KMS-11 (cell line): Measurements from ENCODE around the gene ACBD5.
A peak's percentile ranks its signal among the peaks of the same experiment; 100 is the strongest.

Experiments
- H2AFZ ChIP-seq: fragments of 200-600 bp; sonication (generic); 2 replicates; pipeline ENCODE4 v1.6.1; 2016; ENCODE audit warnings: antibody characterized with exemption, mixed run types, low read depth
- H3K27ac ChIP-seq: fragments of 200-600 bp; sonication (generic); 2 replicates; pipeline ENCODE4 v1.6.1; 2016; ENCODE audit warnings: mild to moderate bottlenecking, mixed run types
- H3K27me3 ChIP-seq: fragments of 200-600 bp; sonication (generic); 2 replicates; pipeline ENCODE4 v1.6.1; 2017; ENCODE audit warnings: mild to moderate bottlenecking, low read depth, mixed run types, moderate library complexity; ENCODE audit not compliant: insufficient read depth
- H3K36me3 ChIP-seq: fragments of 200-600 bp; sonication (generic); 2 replicates; pipeline ENCODE4 v1.6.1; 2017; ENCODE audit warnings: mild to moderate bottlenecking, mixed run types; ENCODE audit not compliant: insufficient read depth
- H3K4me1 ChIP-seq: fragments of 200-600 bp; sonication (generic); 2 replicates; pipeline ENCODE4 v1.6.1; 2016; ENCODE audit warnings: mild to moderate bottlenecking, low read depth, mixed run types; ENCODE audit not compliant: poor library complexity, severe bottlenecking
- H3K4me2 ChIP-seq: fragments of 200-600 bp; sonication (generic); 2 replicates; pipeline ENCODE4 v1.7.0; 2016; ENCODE audit warnings: mild to moderate bottlenecking, mixed run types
- H3K4me3 ChIP-seq: fragments of 200-600 bp; sonication (generic); IDR thresholded peaks from 2 replicates; pipeline ENCODE4 v1.6.1; 2017; ENCODE audit warnings: low read depth, low read length, mixed read lengths; ENCODE audit not compliant: insufficient read depth
- H3K79me2 ChIP-seq: fragments of 200-600 bp; sonication (generic); 2 replicates; pipeline ENCODE4 v1.6.1; 2016; ENCODE audit warnings: low read depth, mixed run types; ENCODE audit not compliant: insufficient read depth
- H3K9ac ChIP-seq: fragments of 200-600 bp; sonication (generic); 2 replicates; pipeline ENCODE4 v1.6.1; 2016; ENCODE audit warnings: mild to moderate bottlenecking, mixed run types
- H4K20me1 ChIP-seq: fragments of 200-600 bp; sonication (generic); 2 replicates; pipeline ENCODE4 v1.6.1; 2016; ENCODE audit warnings: mild to moderate bottlenecking, mixed run types; ENCODE audit not compliant: insufficient read depth
- CTCF ChIP-seq: fragments of 200-600 bp; sonication (generic); conservative IDR thresholded peaks from 2 replicates; pipeline ENCODE4 v1.6.1; 2017; ENCODE audit warnings: low read depth, mild to moderate bottlenecking, antibody characterized with exemption, low read length, moderate library complexity, mixed read lengths

ACBD5 gene

GRCh38 chr10:27258838-27259812 lies 18.5 kb upstream of the ACBD5 start:
- Histone ChIP-seq H3K4me2 (no peak overlapping the region), H2AFZ (no peak overlapping the region), H3K27ac (no peak overlapping the region), H4K20me1 (no peaks in the 10 kb centered on the region), H3K4me3 (no peak overlapping the region), H3K4me1 (no peaks in the 10 kb centered on the region), H3K36me3 (no peaks in the 10 kb centered on the region), H3K27me3 (no peaks in the 10 kb centered on the region), H3K79me2 (no peaks in the 10 kb centered on the region), H3K9ac (no peak overlapping the region)
- no peak for TF ChIP-seq CTCF

GRCh38 chr10:27258492-27258837 lies 17.9 kb upstream of the ACBD5 start:
- no peak for TF ChIP-seq CTCF
- H3K27me3 ChIP-seq: no peaks in the 10 kb centered on the region
- H3K27ac ChIP-seq: no peak overlapping the region
- H3K9ac ChIP-seq: no peak overlapping the region
- H3K79me2 ChIP-seq: no peaks in the 10 kb centered on the region
- H3K4me2 ChIP-seq: no peak overlapping the region
- H2AFZ ChIP-seq: no peak overlapping the region
- H3K36me3 ChIP-seq: no peaks in the 10 kb centered on the region
- no peaks in the 10 kb centered on the region for H3K4me1 ChIP-seq
- no peaks in the 10 kb centered on the region for H4K20me1 ChIP-seq
- no peak overlapping the region for H3K4me3 ChIP-seq

GRCh38 chr10:27256299-27257189 lies 15.9 kb upstream of the ACBD5 start:
- H3K4me1 ChIP-seq: no peaks in the 10 kb centered on the region
- TF ChIP-seq CTCF: no peak

DNA sequence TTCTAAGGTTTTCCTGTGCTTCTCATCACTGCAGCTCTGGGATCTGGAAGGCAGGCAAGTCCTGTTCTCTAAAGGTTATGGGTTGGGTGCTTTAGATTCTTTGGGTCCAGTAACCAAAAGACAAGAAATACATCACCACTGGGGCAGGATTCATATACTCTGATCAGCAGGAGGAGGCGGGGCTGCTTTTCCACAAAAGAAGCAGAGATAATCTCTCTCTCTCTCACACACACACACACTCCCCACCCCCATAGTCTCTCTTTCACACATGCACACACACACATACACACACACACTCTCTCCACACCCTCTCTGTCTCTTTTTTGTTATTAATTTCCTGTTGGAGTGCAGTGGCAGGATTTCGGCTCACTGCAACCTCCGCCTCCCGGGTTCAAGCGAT lies 13.0 kb upstream of the ACBD5 start:
- no peak overlapping the region for H3K27ac ChIP-seq
- 0 out of 2 replicates have a peak overlapping the region, but pooled peaks have one; percentile 69 for H2AFZ ChIP-seq
- H3K79me2 ChIP-seq: no peaks in the 10 kb centered on the region
- H3K36me3 ChIP-seq: no peaks in the 10 kb centered on the region
- H3K4me3 ChIP-seq: no peak overlapping the region
- H3K27me3 ChIP-seq: no peaks in the 10 kb centered on the region
- no peak overlapping the region for H3K4me2 ChIP-seq
- H3K4me1 ChIP-seq: no peaks in the 10 kb centered on the region
- H3K9ac ChIP-seq: no peak overlapping the region
- H4K20me1 ChIP-seq: no peaks in the 10 kb centered on the region
- no peak for TF ChIP-seq CTCF

More at GRCh38 chr10:27256299-27257189, 15.9 kb upstream of the ACBD5 start:
- no peaks in the 10 kb centered on the region for H3K36me3 ChIP-seq
- no peak overlapping the region for H2AFZ ChIP-seq
- H4K20me1 ChIP-seq: no peaks in the 10 kb centered on the region
- H3K4me2 ChIP-seq: no peak overlapping the region
- H3K9ac ChIP-seq: no peak overlapping the region
- H3K79me2 ChIP-seq: no peaks in the 10 kb centered on the region
- no peaks in the 10 kb centered on the region for H3K27me3 ChIP-seq
- no peak overlapping the region for H3K27ac ChIP-seq
- H3K4me3 ChIP-seq: no peak overlapping the region
